HPDE6-E6E7 (cell line): ENCODE data around the gene NAT14.
A peak's percentile ranks its signal among the peaks of the same experiment; 100 is the strongest.
"Not testable (repeated sequence)": the region's sequence is repeated elsewhere in the genome, so short reads cannot be mapped to it uniquely, and the experiment has no call there.

Experiments
- DNase-seq: peaks from one replicate; pipeline ENCODE4 v3.0.0; 2011; ENCODE audit warnings: missing footprints; ENCODE audit errors: extremely low spot score

Gene NAT14

GRCh38 chr19:55486971-55487923, 2.3 kb downstream of the NAT14 start:
- DNase-seq = peak; percentile 84

- no peak for DNase-seq
These were observed 3.1 kb downstream of the NAT14 start, which contains the start of gene SSC5D for GRCh38 chr19:55487924-55488687. TSS of gene SSC5D (plus strand) at chr19:55488436. CDS start at chr19:55488590, 154 bp downstream.

DNA sequence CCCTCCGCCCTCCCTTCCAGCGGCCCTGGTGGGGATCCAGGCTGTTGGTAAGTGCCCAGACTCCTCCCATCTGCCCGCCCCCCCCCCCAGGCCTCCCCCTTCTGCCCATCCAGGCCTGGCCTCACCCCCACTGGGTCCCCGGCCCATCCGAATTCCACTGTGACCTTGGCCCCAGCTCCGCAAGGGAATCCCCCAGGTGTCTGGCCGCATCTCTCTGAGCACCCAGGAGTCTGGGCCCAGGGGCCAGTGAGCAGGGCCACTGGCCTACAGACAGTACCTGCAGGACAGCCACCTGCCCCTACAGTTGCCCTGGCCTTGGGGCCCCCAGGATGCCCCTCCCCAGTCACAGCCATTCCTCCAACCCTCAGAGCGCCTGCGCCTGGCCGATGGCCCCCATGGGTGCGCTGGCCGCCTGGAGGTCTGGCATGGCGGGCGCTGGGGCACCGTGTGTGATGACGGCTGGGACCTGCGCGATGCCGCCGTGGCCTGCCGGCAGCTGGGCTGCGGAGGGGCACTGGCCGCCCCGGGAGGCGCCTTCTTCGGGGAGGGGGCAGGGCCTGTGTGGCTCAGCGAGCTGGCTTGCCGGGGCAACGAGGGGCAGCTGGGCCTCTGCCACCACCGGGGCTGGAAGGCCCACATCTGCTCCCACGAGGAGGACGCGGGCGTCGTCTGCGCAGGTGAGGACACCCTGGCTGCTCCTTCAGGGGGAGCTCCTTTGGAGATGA, 4.2 kb downstream of the NAT14 start:
- DNase-seq = no peak

DNA sequence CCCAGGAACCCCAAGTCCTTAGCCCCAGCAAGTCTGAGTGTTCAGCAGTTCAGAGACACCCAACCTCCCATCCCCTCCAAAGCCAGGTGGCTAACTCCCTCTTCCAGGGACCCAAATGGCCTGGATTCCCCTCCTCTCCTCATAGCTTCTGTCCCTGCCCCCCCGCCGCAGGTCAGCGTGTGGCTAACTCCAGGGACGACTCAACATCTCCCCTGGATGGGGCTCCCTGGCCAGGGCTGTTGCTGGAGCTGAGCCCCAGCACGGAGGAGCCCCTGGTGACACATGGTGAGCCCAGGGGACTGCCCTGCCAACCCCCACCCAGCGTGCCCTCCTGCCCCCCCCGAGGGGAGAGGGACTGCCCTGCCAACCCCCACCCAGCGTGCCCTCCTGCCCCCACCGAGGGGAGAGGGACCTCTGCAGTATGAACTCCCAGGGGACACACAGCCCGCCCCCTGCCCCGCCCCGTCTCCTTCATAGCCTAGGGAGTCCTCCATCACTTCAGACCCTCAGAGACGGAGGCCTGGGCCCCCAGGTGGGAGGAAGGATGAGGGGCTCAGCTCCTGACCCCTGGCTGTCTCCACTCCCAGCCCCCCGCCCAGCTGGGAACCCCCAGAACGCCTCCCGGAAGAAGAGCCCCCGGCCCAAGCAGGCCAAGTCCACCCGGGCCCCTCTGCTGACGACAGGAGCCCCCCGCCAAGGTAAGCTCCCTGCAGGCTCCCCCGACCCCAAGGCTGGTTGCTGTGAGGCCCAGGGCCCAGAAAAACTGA, 4.9 kb downstream of the NAT14 start:
- no peak for DNase-seq

GRCh38 chr19:55490478-55491432, 5.8 kb downstream of the NAT14 start:
- no peak for DNase-seq

DNA sequence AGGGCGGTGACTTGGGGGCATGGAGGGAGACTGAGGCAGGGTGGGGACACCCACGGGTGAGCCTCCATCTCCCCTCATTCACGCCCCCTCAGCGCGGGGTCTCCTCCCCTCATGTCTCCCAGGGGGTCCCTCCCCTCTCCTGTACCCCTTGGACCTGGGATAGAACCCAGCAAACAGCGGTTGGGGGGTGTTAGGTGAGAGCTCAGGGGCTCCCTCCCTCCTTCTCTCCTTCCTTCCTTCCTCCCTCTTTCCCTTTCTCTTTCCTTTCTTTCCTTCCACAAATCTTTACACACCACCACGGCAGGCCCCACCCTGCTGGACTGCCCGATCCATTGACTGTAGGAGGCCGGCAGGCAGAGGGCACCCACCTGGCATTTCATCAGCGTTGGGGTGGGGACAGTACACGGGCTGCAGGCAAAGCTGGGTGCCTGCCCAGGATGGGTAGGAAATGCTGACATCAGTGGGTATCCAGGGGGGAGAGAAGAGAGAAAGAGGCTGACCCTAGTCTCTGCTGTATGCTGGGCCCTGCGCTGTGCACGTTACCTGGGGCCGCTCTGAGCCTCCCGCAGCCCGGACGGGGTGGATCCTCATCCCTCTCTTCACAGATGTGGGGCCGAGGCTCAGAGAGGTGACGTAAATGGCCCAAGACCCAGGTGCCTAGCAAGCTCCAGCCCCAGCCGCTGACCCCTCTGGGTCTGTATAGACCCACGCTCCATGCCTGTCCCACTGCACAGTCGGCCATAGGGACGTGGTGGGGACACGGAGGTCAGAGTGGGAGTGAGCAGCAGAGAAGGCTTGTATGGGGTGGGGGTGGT, 6.8 kb downstream of the NAT14 start:
- no peak for DNase-seq

DNA sequence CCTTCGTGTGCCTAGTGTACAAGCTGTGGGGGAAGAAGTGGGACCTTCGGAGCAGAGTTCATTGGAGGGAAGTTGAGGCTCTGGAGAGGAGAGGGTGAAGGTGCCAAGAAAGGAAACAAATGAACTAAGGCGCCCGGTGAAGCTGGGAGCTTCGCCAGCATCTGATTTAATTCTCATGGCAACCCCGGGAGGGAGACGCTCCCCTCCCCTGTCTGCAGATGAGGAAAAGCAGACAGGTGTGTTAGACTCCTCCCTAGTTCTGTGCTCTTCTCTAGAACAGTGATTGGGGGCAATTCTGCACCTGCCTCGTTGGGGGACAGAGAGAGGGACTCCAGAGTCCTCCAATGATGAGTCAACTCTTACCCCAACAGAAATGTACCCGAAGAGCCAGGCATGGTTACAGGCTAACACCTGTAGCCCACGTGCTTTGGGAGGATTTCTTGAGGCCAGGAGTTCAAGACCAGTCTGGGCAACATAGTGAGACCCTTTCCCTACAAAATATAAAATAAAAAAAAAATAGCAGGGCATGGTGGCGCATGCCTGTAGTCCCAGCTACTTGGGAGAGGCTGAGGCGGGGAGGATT, 7.5 kb downstream of the NAT14 start:
- DNase-seq = no peak

GRCh38 chr19:55493052-55493644, 8.2 kb downstream of the NAT14 start:
- DNase-seq = no peak

DNA sequence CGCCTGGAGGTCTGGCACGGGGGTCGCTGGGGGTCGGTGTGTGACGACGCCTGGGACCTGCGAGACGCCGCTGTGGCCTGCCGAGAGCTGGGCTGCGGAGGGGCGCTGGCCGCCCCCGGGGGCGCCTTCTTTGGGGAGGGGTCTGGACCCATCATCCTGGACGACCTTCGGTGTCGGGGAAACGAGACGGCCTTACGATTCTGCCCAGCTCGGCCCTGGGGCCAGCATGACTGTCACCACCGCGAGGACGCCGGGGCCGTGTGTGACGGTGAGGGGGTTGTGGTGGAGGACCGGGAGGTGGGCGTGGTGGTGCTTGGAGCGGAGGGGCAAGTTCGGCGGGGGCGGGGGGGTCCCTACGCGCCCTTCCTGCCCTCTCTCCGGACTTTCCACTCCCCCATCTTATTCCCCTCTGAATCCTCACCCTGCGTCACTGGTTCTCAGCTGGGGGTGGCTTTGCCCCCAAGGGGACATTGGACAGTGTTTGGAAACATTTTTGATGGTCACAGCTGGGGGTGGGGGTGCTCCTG, 8.7 kb downstream of the NAT14 start:
- no peak for DNase-seq

- DNase-seq = no peak
These were observed 9.3 kb downstream of the NAT14 start for GRCh38 chr19:55494172-55494761.

DNA sequence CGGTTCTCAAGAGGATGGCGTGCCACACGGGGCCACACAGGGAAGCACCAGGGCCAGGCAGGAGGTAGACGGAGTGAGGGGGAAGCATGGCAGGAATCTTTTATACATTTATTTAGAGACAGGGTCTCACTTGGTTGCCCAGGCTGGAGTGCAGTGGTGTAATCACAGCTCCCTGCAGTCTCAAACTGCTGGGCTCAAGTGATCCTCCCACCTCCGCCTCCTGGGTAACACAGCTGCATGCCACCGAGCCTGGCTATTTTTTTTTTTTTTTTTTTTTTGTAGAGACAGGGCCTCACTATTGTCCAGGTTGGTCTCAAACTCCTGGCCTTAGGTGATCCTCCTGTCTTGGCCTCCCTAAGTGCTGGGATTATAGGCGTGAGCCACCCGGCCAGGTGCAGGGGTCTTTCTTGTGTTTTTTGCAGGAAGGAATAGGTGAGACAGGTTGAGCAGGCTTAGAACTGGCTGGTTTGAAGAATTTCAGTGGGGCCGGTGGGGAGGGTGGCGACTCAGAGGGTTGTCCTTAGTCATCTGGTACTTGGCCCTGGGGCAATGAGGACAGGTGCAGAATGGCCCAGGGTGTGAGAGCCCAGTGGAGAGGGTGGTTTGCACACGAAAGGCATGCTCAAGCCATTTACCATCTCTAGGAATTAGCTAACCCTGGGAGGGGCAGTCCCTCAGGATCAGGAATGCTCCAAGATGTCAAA, 10.8 kb downstream of the NAT14 start:
- no peak for DNase-seq

GRCh38 chr19:55496820-55497219, 11.8 kb downstream of the NAT14 start:
- DNase-seq = not testable (repeated sequence)

GRCh38 chr19:55497763-55498162, 12.8 kb downstream of the NAT14 start:
- no peak for DNase-seq

GRCh38 chr19:55498246-55498840, 13.4 kb downstream of the NAT14 start:
- no peak for DNase-seq

GRCh38 chr19:55500368-55500952, 15.5 kb downstream of the NAT14 start:
- no peak for DNase-seq

- no peak for DNase-seq
These were observed 17.4 kb downstream of the NAT14 start for GRCh38 chr19:55502197-55502952.
